Left colon (tissue), 2 donors: ENCODE results near the gene ARVCF. TPM values are rescaled to one million over a fixed set of nuclear protein-coding genes. Genes with fewer than 3 reads are reported as not detected.

Source experiments
- ATAC-seq: fragments of 200-7000 bp; cut with Tn5 transposase; one replicate; pipeline ENCODE4 v1.9.1; 2020; ENCODE audit warnings: mild to moderate bottlenecking, moderate library complexity
- DNase-seq, 2 donors: peaks; one replicate each; pipeline ENCODE4 v3.0.0-alpha.2; 2020
- intact Hi-C, 2 donors: fragments of 100-400 bp; cut with DNase I in 1 of 2; cut with micrococcal nuclease in 1 of 2; formaldehyde crosslinking; loops; one replicate each; pipeline versions ENCODE4 v1.11.2 to v1.14.0; 2022; cut with DNase I, micrococcal nuclease
- total RNA-seq, 2 donors: library from RNA; stranded (reverse); fragmentation: NEBNext Ultra II Directional; extraction: Animal tissue kit (Norgen Biotek cat#: 25700); gene quantifications; one replicate each; pipeline ENCODE4 v1.2.1, GENCODE V29; 2021
- donor health status: DM: no; HTN: no; CAD: no.
- donor health status: DM: yes; HTN: yes; CAD: no.

ARVCF gene
- total RNA-seq, 2 donors from 2014 or later = 12.2 to 13.0 TPM

GRCh38 chr22:20010307-20011122 is 6.1 kb downstream of the ARVCF start:
- ATAC-seq (no peak), DNase-seq (no peak)
- intact Hi-C loops = loop anchor here in 1 of 2 donors (10.0 kb wide), 1 partner anchor 46 kb away; no protein-coding TSS in a partner anchor

- ATAC-seq (no peak), DNase-seq (no peak)
- intact Hi-C loops = loop anchor here (5.0 to 10.0 kb wide), 2 partner anchors 37 to 45 kb away; no protein-coding TSS in a partner anchor
These were observed 6.9 kb downstream of the ARVCF start for GRCh38 chr22:20009582-20010306.

- no peak for DNase-seq
- intact Hi-C loops = loop anchor here in 1 of 2 donors (5.0 kb wide), 1 partner anchor 37 kb away; no protein-coding TSS in a partner anchor
- ATAC-seq = no peak
These were observed 7.6 kb downstream of the ARVCF start for GRCh38 chr22:20009018-20009491.

GRCh38 chr22:20008221-20008995 is 8.2 kb downstream of the ARVCF start:
- intact Hi-C loops = loop anchor here in 1 of 2 donors (5.0 kb wide), 1 partner anchor 36 kb away; no protein-coding TSS in a partner anchor
- no peak for DNase-seq
- ATAC-seq = no peak

- DNase-seq (no peak), ATAC-seq (no peak)
- intact Hi-C loops = no loop called here
These were observed 12.2 kb downstream of the ARVCF start for GRCh38 chr22:20004464-20004863.

GRCh38 chr22:20003304-20003703 is 13.3 kb downstream of the ARVCF start:
- intact Hi-C loops = no loop called here
- no peak for ATAC-seq
- DNase-seq = no peak

- ATAC-seq (no peak), DNase-seq (no peak)
- intact Hi-C loops = no loop called here
These were observed 14.0 kb downstream of the ARVCF start for GRCh38 chr22:20002636-20003035.

GRCh38 chr22:20002128-20002527 is 14.5 kb downstream of the ARVCF start:
- intact Hi-C loops = no loop called here
- no peak for DNase-seq
- ATAC-seq = no peak

GRCh38 chr22:20001082-20001638 is 15.5 kb downstream of the ARVCF start:
- ATAC-seq (no peak), DNase-seq (no peak)
- intact Hi-C loops = no loop called here

GRCh38 chr22:20000246-20001081 is 16.2 kb downstream of the ARVCF start:
- intact Hi-C loops = no loop called here
- DNase-seq = no peak
- ATAC-seq = no peak

DNA sequence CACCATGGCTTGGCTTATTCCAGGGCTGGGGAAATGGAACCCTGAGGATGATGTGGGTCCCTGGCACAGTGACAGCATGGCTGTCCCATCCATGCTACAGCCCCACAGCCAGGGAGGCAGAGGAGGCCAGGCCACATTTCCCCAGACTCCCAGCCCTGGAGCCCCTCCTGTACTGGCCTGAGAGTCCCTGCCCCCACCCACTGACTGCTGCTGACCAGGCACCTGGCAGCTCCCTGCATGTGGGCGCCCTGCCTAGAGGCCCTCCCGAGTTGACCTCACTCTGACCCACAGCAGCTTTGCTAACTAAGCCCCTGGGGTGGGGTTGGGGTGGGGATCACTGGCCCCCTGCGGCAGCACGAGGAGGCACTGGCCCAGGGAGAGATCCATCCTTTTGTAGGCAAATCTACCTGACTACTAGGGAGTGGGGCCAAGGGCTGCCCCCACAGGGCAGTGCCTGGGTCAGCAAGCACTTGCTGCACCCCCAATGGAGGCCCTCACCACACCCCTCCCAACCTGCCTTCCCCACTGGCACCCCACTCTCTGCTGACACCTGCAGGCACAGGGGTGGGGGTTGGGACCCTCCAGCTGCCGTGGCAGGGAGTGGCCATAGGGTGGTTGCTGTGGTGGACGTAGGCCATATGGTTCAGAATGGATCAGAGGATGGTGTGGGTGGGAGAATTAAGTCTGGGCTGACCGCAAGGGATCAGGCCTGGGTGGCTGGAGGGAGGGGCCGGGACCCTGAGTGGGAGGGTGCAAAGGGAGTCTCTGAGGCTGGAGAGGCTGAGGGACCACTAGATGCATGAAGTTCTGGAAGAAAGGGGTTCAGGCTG is 17.4 kb downstream of the ARVCF start:
- ATAC-seq = no peak
- no peak for DNase-seq
- intact Hi-C loops = no loop called here

- intact Hi-C loops = no loop called here
- ATAC-seq (no peak), DNase-seq (no peak)
These were observed 18.2 kb downstream of the ARVCF start for GRCh38 chr22:19998232-19998951.

DNA sequence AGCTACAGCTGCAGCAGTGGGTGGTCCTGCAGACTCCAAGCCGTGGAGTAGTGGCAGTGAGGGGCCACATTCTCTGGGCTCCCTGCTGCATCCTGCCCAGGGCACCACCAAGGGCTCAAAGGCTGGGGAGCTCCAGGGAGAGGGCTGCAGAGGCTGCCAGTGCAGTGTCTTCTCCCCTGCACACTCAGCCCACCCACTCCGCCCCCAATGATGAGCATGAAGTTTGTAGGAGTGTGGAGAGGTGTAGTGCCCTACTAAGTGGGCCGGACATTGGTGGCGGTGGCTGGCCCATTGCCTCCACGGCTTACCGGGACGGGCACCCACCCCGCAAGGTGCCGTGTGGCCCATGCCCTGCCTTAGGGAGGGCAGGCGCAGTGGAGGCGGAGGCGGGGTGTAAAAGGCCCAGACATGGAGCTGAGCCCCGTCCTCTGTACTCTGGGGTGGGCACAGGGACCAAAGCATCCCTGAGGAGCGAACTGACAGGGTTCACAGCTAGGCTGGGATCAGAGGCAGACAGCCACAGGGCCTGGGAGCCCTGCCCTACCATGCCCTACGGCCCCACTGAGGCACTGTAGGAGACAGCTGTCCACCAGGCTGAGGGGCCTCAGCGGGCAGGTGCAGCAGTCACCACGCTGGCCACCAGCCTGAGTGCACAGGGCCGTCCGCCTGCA is 18.9 kb downstream of the ARVCF start:
- intact Hi-C loops = no loop called here
- ATAC-seq (no peak), DNase-seq (no peak)

- ATAC-seq (no peak), DNase-seq (no peak)
- intact Hi-C loops = no loop called here
These were observed 19.8 kb downstream of the ARVCF start for GRCh38 chr22:19996694-19997384.

- ATAC-seq (no peak), DNase-seq (no peak)
- intact Hi-C loops = no loop called here
These were observed 20.8 kb downstream of the ARVCF start for GRCh38 chr22:19995611-19996339.
